Measurements from ENCODE around the gene KMT5C.

Gene KMT5C

DNA sequence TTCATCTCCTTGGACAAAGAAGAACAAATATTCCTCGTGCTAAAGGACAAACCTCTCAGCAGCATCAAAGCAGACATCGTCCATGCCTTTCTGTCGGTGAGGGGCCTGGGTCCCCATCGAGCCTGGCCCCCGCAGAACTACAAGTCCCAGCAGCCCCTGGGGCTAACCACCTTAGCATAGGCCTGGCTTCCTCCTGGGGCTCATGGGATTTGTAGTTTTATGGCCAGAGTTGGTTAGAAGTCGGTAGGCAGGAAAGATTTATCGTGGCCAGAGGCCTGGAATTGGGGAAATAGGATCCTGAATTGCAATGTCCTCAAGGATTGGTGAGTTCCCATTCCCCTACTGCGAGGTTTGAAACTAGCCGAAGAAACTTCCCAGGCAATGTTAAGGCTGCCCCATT, 34.2 kb upstream of the KMT5C start:
- H3K9me3 ChIP-seq (ENCODE audit: control insufficient read depth in 5 of 5, low read length in 5 of 5): peaks cover 0 to 4% (median 0%) of the 10 kb centered on the region in 5 donors
- H3K9ac ChIP-seq (ENCODE audit: low read length in 5 of 5): no peak overlapping the region
- H3K4me3 ChIP-seq (ENCODE audit: low read depth in 1 of 5, low read length in 5 of 5): no peak overlapping the region
- H3K27ac ChIP-seq (ENCODE audit: low read depth, low read length): no peak overlapping the region
- peaks cover 2 to 11% (median 9%) of the 10 kb centered on the region in 5 donors for H3K4me1 ChIP-seq (ENCODE audit: control insufficient read depth in 5 of 5, insufficient read depth in 5 of 5, low read length in 5 of 5)
- H3K36me3 ChIP-seq (ENCODE audit: control insufficient read depth in 5 of 5, insufficient read depth in 5 of 5, low read length in 5 of 5): no peaks in the 10 kb centered on the region
- peaks cover 0 to 3% (median 0%) of the 10 kb centered on the region in 5 donors for H3K27me3 ChIP-seq (ENCODE audit: control insufficient read depth in 5 of 5, insufficient read depth in 4 of 5, low read length in 5 of 5)

DNA sequence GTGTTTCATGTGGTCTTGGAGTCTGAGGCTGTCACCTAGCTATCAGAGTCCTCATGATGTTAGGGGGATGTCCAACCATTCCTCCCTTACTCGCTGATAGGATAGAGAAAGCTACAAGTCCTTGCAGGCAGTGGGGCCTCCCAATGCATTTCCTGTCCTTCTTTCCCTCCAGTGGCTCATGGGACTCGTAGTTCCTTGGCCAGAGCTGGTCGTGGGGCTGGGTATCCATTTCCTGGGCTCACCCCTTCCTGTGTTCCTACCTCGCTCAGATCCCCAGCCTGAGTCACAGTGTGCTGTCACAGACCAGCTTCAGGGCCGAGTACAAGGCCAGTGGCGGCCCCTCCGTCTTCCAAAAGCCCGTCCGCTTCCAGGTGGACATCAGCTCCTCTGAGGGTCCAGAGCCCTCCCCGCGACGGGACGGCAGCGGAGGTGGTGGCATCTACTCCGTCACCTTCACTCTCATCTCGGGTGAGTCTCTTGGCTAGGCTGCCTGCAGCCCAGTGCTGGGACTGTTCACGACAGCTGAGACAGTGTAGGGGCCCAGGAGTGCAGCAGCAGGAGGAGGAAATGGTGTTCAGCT, 33.6 kb upstream of the KMT5C start:
- no peak overlapping the region for H3K9ac ChIP-seq (ENCODE audit: low read length in 5 of 5)
- H3K4me3 ChIP-seq (ENCODE audit: low read depth in 1 of 5, low read length in 5 of 5): no peak overlapping the region
- peaks cover 2 to 11% (median 9%) of the 10 kb centered on the region in 5 donors for H3K4me1 ChIP-seq (ENCODE audit: control insufficient read depth in 5 of 5, insufficient read depth in 5 of 5, low read length in 5 of 5)
- no peaks in the 10 kb centered on the region for H3K36me3 ChIP-seq (ENCODE audit: control insufficient read depth in 5 of 5, insufficient read depth in 5 of 5, low read length in 5 of 5)
- no peak overlapping the region for H3K27ac ChIP-seq (ENCODE audit: low read depth, low read length)
- H3K9me3 ChIP-seq (ENCODE audit: control insufficient read depth in 5 of 5, low read length in 5 of 5): peaks cover 0 to 4% (median 0%) of the 10 kb centered on the region in 5 donors
- H3K27me3 ChIP-seq (ENCODE audit: control insufficient read depth in 5 of 5, insufficient read depth in 4 of 5, low read length in 5 of 5): peaks cover 0 to 3% (median 0%) of the 10 kb centered on the region in 5 donors

- H3K36me3 ChIP-seq (ENCODE audit: control insufficient read depth in 5 of 5, insufficient read depth in 5 of 5, low read length in 5 of 5): no peaks in the 10 kb centered on the region
- H3K4me3 ChIP-seq (ENCODE audit: low read depth in 1 of 5, low read length in 5 of 5): no peak overlapping the region
Measured at GRCh38 chr19:55306712-55307111, 33.0 kb upstream of the KMT5C start.

DNA sequence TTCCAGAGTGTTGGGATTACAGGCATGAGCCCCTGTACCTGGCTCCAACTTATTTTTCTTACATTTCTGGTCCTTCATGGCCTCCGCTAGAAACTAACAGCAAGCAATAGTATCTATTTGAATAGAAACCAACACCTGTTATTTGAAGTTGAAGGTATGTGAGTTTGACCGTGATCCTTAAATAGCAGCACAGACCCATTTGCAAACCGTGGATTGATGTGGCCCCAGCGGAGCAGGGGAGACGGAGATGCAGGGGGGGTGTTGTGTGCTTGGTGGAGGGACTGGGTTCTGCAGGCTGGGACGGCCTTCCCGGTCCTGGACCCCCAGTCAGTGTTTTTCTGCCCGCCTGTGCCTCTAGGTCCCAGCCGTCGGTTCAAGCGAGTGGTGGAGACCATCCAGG, 31.4 kb upstream of the KMT5C start:
- Histone ChIP-seq H3K4me1 (ENCODE audit: control insufficient read depth in 5 of 5, insufficient read depth in 5 of 5, low read length in 5 of 5) (peaks cover 0 to 4% (median 2%) of the 10 kb centered on the region in 5 donors), H3K9ac (ENCODE audit: low read length in 5 of 5) (no peak overlapping the region), H3K36me3 (ENCODE audit: control insufficient read depth in 5 of 5, insufficient read depth in 5 of 5, low read length in 5 of 5) (peaks cover 0 to 2% (median 0%) of the 10 kb centered on the region in 5 donors), H3K4me3 (ENCODE audit: low read depth in 1 of 5, low read length in 5 of 5) (no peak overlapping the region), H3K27ac (ENCODE audit: low read depth, low read length) (no peak overlapping the region), H3K9me3 (ENCODE audit: control insufficient read depth in 5 of 5, low read length in 5 of 5) (peaks cover 0 to 4% (median 0%) of the 10 kb centered on the region in 5 donors), H3K27me3 (ENCODE audit: control insufficient read depth in 5 of 5, insufficient read depth in 4 of 5, low read length in 5 of 5) (peaks cover 0 to 3% (median 0%) of the 10 kb centered on the region in 5 donors)

More at GRCh38 chr19:55306712-55307111, 33.0 kb upstream of the KMT5C start:
- H3K4me1 ChIP-seq (ENCODE audit: control insufficient read depth in 5 of 5, insufficient read depth in 5 of 5, low read length in 5 of 5): peaks cover under 1 to 5% (median 4%) of the 10 kb centered on the region in 5 donors
- peaks cover 0 to 4% (median 0%) of the 10 kb centered on the region in 5 donors for H3K9me3 ChIP-seq (ENCODE audit: control insufficient read depth in 5 of 5, low read length in 5 of 5)
- H3K27me3 ChIP-seq (ENCODE audit: control insufficient read depth in 5 of 5, insufficient read depth in 4 of 5, low read length in 5 of 5): peaks cover 0 to 3% (median 0%) of the 10 kb centered on the region in 5 donors
- no peak overlapping the region for H3K27ac ChIP-seq (ENCODE audit: low read depth, low read length)
- H3K9ac ChIP-seq (ENCODE audit: low read length in 5 of 5): no peak overlapping the region

DNA sequence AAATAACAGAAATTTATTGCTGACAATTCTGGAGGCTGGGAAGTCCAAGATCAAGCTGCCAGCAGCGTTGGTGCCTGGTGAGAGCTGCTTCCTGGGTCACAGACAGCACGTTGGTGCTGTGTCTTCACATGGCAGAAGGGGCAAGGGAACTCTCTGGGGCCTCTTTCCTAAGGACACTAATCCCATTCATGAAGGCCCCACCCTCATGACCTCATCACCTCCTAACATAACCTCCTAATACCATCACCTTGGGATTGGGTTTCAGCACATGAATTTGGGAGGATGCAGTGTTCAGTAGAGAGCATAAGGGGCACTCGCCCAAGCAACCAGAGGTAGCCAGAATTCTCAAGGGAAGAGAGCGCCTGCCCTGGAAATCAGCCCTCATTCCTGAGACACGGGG, 30.2 kb upstream of the KMT5C start:
- Histone ChIP-seq H3K4me1 (ENCODE audit: control insufficient read depth in 5 of 5, insufficient read depth in 5 of 5, low read length in 5 of 5) (peaks cover 0 to 9% (median 2%) of the 10 kb centered on the region in 5 donors), H3K36me3 (ENCODE audit: control insufficient read depth in 5 of 5, insufficient read depth in 5 of 5, low read length in 5 of 5) (peaks cover 0 to 2% (median 0%) of the 10 kb centered on the region in 5 donors), H3K9ac (ENCODE audit: low read length in 5 of 5) (peak overlapping the region in 1 of 5 donors; percentile 28), H3K27me3 (ENCODE audit: control insufficient read depth in 5 of 5, insufficient read depth in 4 of 5, low read length in 5 of 5) (peaks cover 0 to 3% (median 0%) of the 10 kb centered on the region in 5 donors), H3K4me3 (ENCODE audit: low read depth in 1 of 5, low read length in 5 of 5) (no peak overlapping the region), H3K27ac (ENCODE audit: low read depth, low read length) (no peak overlapping the region), H3K9me3 (ENCODE audit: control insufficient read depth in 5 of 5, low read length in 5 of 5) (peaks cover 0 to 4% (median 0%) of the 10 kb centered on the region in 5 donors)

DNA sequence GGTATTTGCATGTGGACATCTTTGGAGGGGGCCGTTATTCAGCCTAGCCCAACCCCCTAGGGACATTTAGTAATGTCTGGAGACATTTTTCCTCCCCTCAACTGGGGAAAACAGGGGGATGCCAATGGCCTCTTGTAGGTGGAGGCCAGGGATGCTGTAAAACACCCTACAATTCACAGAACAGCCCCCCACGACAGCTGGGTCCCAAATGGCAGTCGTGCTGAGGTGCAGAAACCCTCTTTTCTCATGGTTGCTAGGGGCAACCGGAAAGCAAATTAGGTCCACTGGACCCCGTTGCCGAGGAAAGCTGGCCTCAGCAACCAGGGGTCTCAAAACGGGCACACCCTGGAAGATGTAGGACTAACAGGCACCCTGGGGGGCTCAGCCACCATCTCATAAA, 29.2 kb upstream of the KMT5C start:
- Histone ChIP-seq H3K9me3 (ENCODE audit: control insufficient read depth in 5 of 5, low read length in 5 of 5) (peaks cover 0 to 4% (median 0%) of the 10 kb centered on the region in 5 donors), H3K27ac (ENCODE audit: low read depth, low read length) (no peak overlapping the region), H3K4me3 (ENCODE audit: low read depth in 1 of 5, low read length in 5 of 5) (no peak overlapping the region), H3K4me1 (ENCODE audit: control insufficient read depth in 5 of 5, insufficient read depth in 5 of 5, low read length in 5 of 5) (peaks cover 0 to 9% (median 2%) of the 10 kb centered on the region in 5 donors), H3K9ac (ENCODE audit: low read length in 5 of 5) (no peak overlapping the region), H3K36me3 (ENCODE audit: control insufficient read depth in 5 of 5, insufficient read depth in 5 of 5, low read length in 5 of 5) (peaks cover 0 to 2% (median 0%) of the 10 kb centered on the region in 5 donors), H3K27me3 (ENCODE audit: control insufficient read depth in 5 of 5, insufficient read depth in 4 of 5, low read length in 5 of 5) (peaks cover 0 to 3% (median 0%) of the 10 kb centered on the region in 5 donors)

DNA sequence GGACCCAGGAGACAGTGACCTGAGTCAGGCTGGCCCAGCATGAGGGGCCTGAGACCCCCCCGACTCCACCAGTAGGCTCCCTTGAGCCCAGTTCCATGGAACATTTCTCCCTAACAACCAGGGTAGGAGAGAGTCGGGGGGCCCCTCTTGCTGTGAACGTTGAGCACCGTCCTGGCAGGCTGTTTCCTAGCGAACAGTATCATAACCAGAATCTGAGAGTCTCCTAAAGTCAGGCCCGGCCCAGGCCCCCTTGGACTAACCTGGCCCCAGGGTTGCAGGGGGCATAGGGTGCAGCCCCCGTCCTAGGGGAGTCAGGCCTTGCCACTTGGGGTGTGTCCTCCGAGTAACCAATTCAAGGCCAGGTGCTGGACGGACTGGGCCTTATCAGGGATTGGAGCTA, 28.3 kb upstream of the KMT5C start:
- H3K4me1 ChIP-seq (ENCODE audit: control insufficient read depth in 5 of 5, insufficient read depth in 5 of 5, low read length in 5 of 5): peaks cover 0 to 9% (median 2%) of the 10 kb centered on the region in 5 donors
- peaks cover 0 to 3% (median 0%) of the 10 kb centered on the region in 5 donors for H3K27me3 ChIP-seq (ENCODE audit: control insufficient read depth in 5 of 5, insufficient read depth in 4 of 5, low read length in 5 of 5)
- H3K27ac ChIP-seq (ENCODE audit: low read depth, low read length): no peak overlapping the region
- peaks cover 0 to 8% (median 0%) of the 10 kb centered on the region in 5 donors for H3K36me3 ChIP-seq (ENCODE audit: control insufficient read depth in 5 of 5, insufficient read depth in 5 of 5, low read length in 5 of 5)
- H3K4me3 ChIP-seq (ENCODE audit: low read depth in 1 of 5, low read length in 5 of 5): no peak overlapping the region
- H3K9me3 ChIP-seq (ENCODE audit: control insufficient read depth in 5 of 5, low read length in 5 of 5): peaks cover 0 to 8% (median 3%) of the 10 kb centered on the region in 5 donors
- no peak overlapping the region for H3K9ac ChIP-seq (ENCODE audit: low read length in 5 of 5)

GRCh38 chr19:55311797-55312196, 27.9 kb upstream of the KMT5C start:
- H3K4me1 ChIP-seq (ENCODE audit: control insufficient read depth in 5 of 5, insufficient read depth in 5 of 5, low read length in 5 of 5): peaks cover 0 to 9% (median 2%) of the 10 kb centered on the region in 5 donors
- peaks cover 0 to 3% (median 0%) of the 10 kb centered on the region in 5 donors for H3K27me3 ChIP-seq (ENCODE audit: control insufficient read depth in 5 of 5, insufficient read depth in 4 of 5, low read length in 5 of 5)
- no peak overlapping the region for H3K4me3 ChIP-seq (ENCODE audit: low read depth in 1 of 5, low read length in 5 of 5)
- no peak overlapping the region for H3K9ac ChIP-seq (ENCODE audit: low read length in 5 of 5)
- H3K36me3 ChIP-seq (ENCODE audit: control insufficient read depth in 5 of 5, insufficient read depth in 5 of 5, low read length in 5 of 5): peaks cover 0 to 12% (median 0%) of the 10 kb centered on the region in 5 donors
- H3K27ac ChIP-seq (ENCODE audit: low read depth, low read length): no peak overlapping the region
- peaks cover 0 to 8% (median 3%) of the 10 kb centered on the region in 5 donors for H3K9me3 ChIP-seq (ENCODE audit: control insufficient read depth in 5 of 5, low read length in 5 of 5)

- Histone ChIP-seq H3K4me1 (ENCODE audit: control insufficient read depth in 5 of 5, insufficient read depth in 5 of 5, low read length in 5 of 5) (peaks cover 0 to 9% (median 2%) of the 10 kb centered on the region in 5 donors), H3K27me3 (ENCODE audit: control insufficient read depth in 5 of 5, insufficient read depth in 4 of 5, low read length in 5 of 5) (peaks cover 0 to 3% (median 0%) of the 10 kb centered on the region in 5 donors), H3K4me3 (ENCODE audit: low read depth in 1 of 5, low read length in 5 of 5) (no peak overlapping the region), H3K9ac (ENCODE audit: low read length in 5 of 5) (no peak overlapping the region), H3K9me3 (ENCODE audit: control insufficient read depth in 5 of 5, low read length in 5 of 5) (peaks cover 0 to 8% (median 3%) of the 10 kb centered on the region in 5 donors), H3K36me3 (ENCODE audit: control insufficient read depth in 5 of 5, insufficient read depth in 5 of 5, low read length in 5 of 5) (peaks cover 0 to 14% (median 0%) of the 10 kb centered on the region in 5 donors), H3K27ac (ENCODE audit: low read depth, low read length) (no peak overlapping the region)
Measured at GRCh38 chr19:55312621-55313512, 26.8 kb upstream of the KMT5C start.

Measured in subcutaneous abdominal adipose tissue (tissue), 5 donors.